Measurements from ENCODE around the gene RNLS.

RNLS gene

DNA sequence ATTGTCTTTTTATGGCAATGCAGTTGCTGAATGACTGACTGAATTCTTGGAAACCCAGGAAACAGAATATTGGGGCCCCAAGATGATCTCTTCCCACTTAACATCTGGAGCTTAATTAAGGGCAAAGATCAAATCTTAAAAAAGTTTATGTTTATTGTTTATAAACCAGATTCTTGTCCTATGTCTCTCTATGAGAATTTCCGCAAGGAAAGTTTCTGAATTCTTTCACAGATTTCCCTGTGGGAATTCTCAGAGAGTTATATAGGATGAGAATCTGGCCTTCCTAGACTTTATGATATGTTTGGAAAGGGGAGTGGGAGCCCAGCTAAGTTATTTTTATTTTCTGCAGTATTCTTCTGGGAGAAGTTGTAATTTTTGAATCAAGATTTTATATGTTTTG, 166.3 kb downstream of the RNLS start:
- TF ChIP-seq, protein P1, sequence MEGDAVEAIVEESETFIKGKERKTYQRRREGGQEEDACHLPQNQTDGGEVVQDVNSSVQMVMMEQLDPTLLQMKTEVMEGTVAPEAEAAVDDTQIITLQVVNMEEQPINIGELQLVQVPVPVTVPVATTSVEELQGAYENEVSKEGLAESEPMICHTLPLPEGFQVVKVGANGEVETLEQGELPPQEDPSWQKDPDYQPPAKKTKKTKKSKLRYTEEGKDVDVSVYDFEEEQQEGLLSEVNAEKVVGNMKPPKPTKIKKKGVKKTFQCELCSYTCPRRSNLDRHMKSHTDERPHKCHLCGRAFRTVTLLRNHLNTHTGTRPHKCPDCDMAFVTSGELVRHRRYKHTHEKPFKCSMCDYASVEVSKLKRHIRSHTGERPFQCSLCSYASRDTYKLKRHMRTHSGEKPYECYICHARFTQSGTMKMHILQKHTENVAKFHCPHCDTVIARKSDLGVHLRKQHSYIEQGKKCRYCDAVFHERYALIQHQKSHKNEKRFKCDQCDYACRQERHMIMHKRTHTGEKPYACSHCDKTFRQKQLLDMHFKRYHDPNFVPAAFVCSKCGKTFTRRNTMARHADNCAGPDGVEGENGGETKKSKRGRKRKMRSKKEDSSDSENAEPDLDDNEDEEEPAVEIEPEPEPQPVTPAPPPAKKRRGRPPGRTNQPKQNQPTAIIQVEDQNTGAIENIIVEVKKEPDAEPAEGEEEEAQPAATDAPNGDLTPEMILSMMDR (IDR thresholded peaks at IDR 0.05; ENCODE audit: borderline replicate concordance, control extremely low read depth, extremely low read depth, insufficient read depth, missing control alignments) = no peak
- in situ Hi-C loops (cut with MboI; ENCODE audit: low sequenced_read_pairs, unreplicated experiment) = no loop called here
- DNase-seq (ENCODE audit: low spot score) = no peak

DNA sequence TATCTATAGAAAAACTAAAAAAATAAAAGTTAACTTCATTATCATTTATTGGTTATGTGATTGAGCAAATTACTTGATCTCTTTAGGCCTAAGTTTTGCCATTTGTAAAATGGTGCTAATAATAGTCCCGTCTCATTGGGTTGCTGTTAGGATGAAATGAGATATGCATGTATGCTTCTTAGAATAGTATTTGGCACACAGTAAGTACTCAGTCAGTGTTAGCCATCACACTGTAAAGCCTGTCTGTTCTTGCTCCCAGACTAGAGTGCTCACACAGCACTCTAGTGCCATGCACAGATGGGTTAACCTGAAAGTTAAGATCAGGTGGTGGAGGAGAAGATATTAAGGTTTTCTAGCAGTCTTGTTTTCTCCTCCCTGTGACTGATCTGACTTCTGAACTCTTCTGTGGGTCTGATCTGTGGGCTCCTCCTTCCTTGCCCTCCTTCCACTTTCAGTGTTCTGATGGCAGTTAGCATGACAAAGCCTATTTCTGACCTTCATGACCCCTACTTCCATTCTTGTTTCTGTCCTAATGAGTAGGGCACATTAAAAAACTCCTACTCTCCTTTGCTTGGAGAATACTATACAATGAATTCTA, 167.5 kb downstream of the RNLS start:
- in situ Hi-C loops (cut with MboI; ENCODE audit: low sequenced_read_pairs, unreplicated experiment) = no loop called here
- DNase-seq (ENCODE audit: low spot score) = no peak
- TF ChIP-seq, protein P1 (IDR thresholded peaks at IDR 0.05; ENCODE audit: borderline replicate concordance, control extremely low read depth, extremely low read depth, insufficient read depth, missing control alignments) = no peak

DNA sequence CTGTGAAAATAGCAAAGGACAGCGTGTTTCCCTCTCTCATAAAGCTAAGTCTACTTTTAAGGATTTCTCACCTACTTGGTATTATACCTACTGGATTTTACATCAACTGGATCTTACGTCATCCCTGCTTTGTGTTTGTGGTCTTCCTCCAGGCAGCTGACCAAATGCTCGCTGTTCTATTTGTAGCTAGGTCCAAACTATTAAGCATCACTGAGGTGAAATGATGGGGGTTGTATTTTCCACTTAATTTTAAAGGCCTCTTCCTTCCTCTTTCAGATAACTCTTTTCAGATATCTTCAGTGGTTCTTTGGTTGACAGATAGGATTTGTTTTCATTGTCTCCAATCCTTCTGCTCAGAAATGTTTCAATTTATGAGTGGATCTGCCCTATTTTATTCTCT, 169.7 kb downstream of the RNLS start:
- no peak for DNase-seq (ENCODE audit: low spot score)
- TF ChIP-seq, protein P1 (IDR thresholded peaks at IDR 0.05; ENCODE audit: borderline replicate concordance, control extremely low read depth, extremely low read depth, insufficient read depth, missing control alignments) = no peak
- in situ Hi-C loops (cut with MboI; ENCODE audit: low sequenced_read_pairs, unreplicated experiment) = no loop called here

DNA sequence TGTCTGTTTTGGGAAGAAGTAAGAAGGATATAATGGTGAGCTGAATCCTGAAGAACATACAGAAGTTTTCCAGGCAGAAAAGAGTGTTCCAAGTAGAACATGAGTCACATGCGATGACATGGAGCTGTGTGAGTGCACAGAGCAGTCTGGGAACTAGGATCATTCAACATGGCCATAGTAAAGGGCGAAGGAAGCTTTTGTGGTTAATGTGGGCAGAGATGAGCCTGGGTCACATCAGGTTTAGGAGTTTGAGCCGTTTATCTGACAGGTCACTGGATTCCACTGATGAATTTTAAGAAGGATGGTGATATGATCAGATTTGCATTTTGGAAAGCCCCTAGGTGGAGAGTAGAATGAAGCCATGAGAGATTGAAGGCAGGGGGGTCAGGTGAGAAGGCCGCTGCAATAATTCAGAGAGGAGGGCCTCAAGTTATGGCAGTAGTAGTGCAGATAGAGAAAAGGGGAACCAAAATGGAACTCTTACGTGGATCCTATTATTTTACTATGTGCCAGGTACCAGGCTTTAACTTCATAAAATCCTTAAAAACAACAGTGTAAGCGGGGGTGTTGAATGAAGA, 171.3 kb downstream of the RNLS start:
- no peak for DNase-seq (ENCODE audit: low spot score)
- in situ Hi-C loops (cut with MboI; ENCODE audit: low sequenced_read_pairs, unreplicated experiment) = no loop called here
- TF ChIP-seq, protein P1 (IDR thresholded peaks at IDR 0.05; ENCODE audit: borderline replicate concordance, control extremely low read depth, extremely low read depth, insufficient read depth, missing control alignments) = no peak

DNA sequence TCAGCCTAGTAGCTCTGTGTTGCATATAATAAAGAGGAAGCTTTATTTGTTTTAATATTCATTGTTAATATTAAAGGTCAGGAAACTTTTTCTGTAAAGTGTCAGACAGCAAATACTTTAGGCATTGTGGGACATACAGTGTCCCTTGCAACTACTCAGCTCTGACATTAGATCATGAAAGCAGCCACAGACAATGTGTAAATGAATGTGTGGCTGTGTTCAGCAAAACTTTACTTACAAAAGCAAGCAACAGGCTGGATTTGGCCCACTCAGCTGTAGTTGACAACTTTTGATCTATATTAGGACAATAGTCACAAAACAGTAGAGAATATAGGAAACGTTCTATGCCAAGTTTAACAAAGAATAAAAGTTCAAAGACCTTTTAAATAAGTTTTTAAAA, 173.3 kb downstream of the RNLS start:
- in situ Hi-C loops (cut with MboI; ENCODE audit: low sequenced_read_pairs, unreplicated experiment) = no loop called here
- TF ChIP-seq, protein P1 (IDR thresholded peaks at IDR 0.05; ENCODE audit: borderline replicate concordance, control extremely low read depth, extremely low read depth, insufficient read depth, missing control alignments) = no peak
- no peak for DNase-seq (ENCODE audit: low spot score)

DNA sequence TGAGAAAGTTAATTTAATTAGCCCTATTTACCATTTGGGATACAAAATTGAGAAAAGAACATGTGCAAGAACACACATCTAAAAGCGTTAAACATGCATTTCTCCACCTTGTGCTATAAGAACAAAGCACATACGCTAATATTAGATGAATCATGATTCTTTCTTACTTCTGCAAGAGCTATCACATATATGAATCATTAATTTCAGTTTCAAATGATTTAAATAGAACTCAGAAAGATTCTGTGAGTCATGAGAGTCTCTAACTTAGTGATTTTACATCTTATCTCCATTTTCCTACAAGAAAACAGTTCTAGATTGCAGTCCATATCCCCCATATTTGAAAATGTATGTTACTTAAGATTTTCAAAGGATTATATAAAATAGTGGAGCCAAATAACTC, 173.9 kb downstream of the RNLS start:
- in situ Hi-C loops (cut with MboI; ENCODE audit: low sequenced_read_pairs, unreplicated experiment) = no loop called here
- DNase-seq (ENCODE audit: low spot score) = no peak
- TF ChIP-seq, protein P1 (IDR thresholded peaks at IDR 0.05; ENCODE audit: borderline replicate concordance, control extremely low read depth, extremely low read depth, insufficient read depth, missing control alignments) = no peak
